Stimulated activated naive CD8-positive, alpha-beta T cell treated with anti-CD3 and anti-CD28 coated beads, Interleukin-15, Interleukin-2, amounts not matched to agents 100 ng/mL and 50 ng/mL, for 24 hours (primary cell): ENCODE results near the gene CHPF2.

Experiments
- H3K27ac Mint-ChIP-seq: one replicate; pipeline ENCODE4 v1.8.0; 2021; ENCODE audit warnings: mild to moderate bottlenecking, mixed read lengths
- H3K27me3 Mint-ChIP-seq: one replicate; pipeline ENCODE4 v1.8.0; 2021; ENCODE audit warnings: mixed read lengths
- H3K36me3 Mint-ChIP-seq: one replicate; pipeline ENCODE4 v1.8.0; 2021; ENCODE audit warnings: low read depth, mixed read lengths
- H3K4me1 Mint-ChIP-seq: one replicate; pipeline ENCODE4 v1.8.0; 2021; ENCODE audit warnings: low read depth, mixed read lengths
- H3K4me3 Mint-ChIP-seq: one replicate; pipeline ENCODE4 v1.8.0; 2021; ENCODE audit warnings: mild to moderate bottlenecking, mixed read lengths
- H3K9me3 Mint-ChIP-seq: one replicate; pipeline ENCODE4 v1.8.0; 2021; ENCODE audit warnings: mixed read lengths

Gene CHPF2

DNA sequence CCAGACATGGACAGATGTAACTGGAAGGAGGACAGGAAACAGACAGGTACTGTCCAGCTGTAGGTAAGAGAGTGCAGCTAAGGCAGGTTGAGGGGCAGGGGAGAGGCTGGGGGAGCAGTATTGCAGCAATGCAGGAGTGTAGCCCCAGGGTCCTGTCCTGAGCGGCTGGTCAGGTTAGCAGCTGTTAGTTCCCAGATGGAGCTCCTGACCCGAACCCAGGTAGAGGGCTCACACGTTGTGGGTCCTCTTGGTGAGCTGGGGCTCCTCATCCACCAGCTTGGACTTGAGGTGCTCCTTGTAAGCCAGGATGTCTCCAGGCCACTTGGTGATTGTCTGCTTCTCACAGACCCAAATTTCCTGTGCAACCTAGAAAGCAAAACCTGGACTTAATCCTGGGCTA is 18.5 kb upstream of the CHPF2 start:
- Mint-ChIP-seq H3K9me3 (no peaks in the 10 kb centered on the region), H3K36me3 (peaks cover 67% of the 10 kb centered on the region), H3K27ac (no peak overlapping the region), H3K4me1 (no peaks in the 10 kb centered on the region), H3K27me3 (no peaks in the 10 kb centered on the region), H3K4me3 (no peak overlapping the region)

DNA sequence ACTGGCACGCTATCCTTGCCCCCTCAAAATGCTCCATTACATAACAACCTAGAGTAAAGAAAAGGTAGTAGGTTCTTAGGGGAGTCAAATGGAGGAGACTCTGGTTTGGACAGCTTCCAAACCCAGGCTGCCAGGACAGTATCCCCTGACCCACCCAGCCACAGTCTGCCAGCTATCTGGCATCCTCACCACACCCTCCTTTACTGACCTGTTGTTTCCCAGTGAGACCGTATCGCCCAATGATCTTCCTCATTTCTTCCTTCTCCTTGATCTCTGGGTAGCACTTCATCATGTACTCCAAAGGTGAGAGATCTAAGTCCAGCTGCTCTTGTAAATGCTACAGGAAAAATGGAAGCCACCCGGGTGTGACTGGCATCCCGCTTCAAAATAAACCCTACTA is 16.9 kb upstream of the CHPF2 start:
- no peaks in the 10 kb centered on the region for H3K9me3 Mint-ChIP-seq
- H3K4me3 Mint-ChIP-seq = no peak overlapping the region
- no peak overlapping the region for H3K27ac Mint-ChIP-seq
- H3K4me1 Mint-ChIP-seq = no peaks in the 10 kb centered on the region
- H3K27me3 Mint-ChIP-seq = no peaks in the 10 kb centered on the region
- H3K36me3 Mint-ChIP-seq = peaks cover 77% of the 10 kb centered on the region

DNA sequence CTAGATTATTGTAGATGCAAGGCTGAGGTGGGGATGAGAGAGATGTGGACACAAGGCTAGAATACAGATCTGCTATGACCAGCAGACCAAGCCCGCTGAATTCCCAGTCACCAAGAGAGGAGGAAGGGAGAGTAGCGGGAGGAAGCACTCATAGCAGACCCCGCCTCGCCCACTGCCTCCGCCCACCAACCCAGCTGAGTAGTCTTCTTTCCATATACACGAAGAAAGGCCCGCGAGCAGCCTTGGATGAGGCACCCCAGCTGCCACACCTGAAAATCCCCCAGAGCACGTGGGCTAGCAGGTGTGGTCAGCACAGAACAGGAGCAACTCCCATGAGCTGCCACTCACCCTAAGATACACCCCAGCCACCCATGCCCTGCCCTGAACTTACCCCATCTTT is 14.1 kb upstream of the CHPF2 start:
- H3K4me1 Mint-ChIP-seq = no peaks in the 10 kb centered on the region
- H3K9me3 Mint-ChIP-seq = no peaks in the 10 kb centered on the region
- no peak overlapping the region for H3K27ac Mint-ChIP-seq
- H3K4me3 Mint-ChIP-seq = no peak overlapping the region
- no peaks in the 10 kb centered on the region for H3K27me3 Mint-ChIP-seq
- H3K36me3 Mint-ChIP-seq = peaks cover 84% of the 10 kb centered on the region

DNA sequence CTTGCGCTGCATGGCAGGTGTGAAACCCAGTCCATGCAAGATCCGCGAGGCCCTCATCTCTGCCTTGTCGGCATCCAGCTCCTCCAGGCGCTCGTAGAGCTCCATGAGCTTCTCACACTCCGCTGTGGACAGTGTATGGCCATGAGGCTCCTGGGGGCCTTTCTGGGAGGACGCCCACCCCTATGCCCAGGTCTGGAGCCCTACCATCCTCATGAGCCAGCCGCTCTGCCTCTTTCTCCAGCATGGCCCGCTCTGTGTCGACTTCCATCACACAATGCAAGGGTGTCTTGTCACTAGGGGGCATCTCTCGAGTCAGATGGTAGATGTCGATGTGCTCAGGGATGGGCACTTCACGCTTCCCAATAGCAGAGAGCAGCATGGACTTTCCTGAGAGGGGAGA is 8.6 kb upstream of the CHPF2 start:
- Mint-ChIP-seq H3K27me3 (no peaks in the 10 kb centered on the region), H3K4me3 (no peak overlapping the region), H3K36me3 (peaks cover 64% of the 10 kb centered on the region), H3K9me3 (no peaks in the 10 kb centered on the region), H3K4me1 (peaks cover 34% of the 10 kb centered on the region), H3K27ac (no peak overlapping the region)

DNA sequence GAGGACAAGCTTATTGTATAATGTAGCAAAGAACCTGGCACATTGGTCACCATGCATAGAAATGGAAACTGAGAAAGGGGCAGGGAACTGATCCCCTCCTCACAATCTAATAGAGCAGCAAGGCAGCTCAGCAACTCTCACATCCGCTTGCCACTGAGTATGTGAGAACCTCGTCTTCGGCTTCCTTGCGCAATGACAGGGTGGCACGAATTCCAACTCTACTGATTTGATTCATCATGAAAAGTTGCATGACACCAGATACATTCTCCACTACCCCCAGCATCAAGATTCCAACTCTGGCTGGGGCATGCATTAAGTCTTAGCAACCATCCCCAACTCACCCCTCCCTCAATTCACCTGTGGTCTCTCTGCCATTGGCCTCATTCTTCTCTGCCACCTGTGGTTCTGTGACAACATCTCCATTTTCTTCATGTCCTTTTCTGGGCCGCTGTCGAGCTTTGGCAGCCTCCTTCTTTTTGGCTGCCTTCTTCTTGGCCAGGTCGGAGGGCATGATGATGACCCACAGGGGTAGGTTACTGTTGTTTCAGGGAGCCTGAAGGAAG is 6.3 kb upstream of the CHPF2 start:
- no peaks in the 10 kb centered on the region for H3K9me3 Mint-ChIP-seq
- no peaks in the 10 kb centered on the region for H3K27me3 Mint-ChIP-seq
- peak overlapping the region; percentile 98 for H3K27ac Mint-ChIP-seq
- H3K4me3 Mint-ChIP-seq = peak overlapping the region; percentile 99
- H3K36me3 Mint-ChIP-seq = peaks cover 47% of the 10 kb centered on the region
- H3K4me1 Mint-ChIP-seq = peaks cover 34% of the 10 kb centered on the region

DNA sequence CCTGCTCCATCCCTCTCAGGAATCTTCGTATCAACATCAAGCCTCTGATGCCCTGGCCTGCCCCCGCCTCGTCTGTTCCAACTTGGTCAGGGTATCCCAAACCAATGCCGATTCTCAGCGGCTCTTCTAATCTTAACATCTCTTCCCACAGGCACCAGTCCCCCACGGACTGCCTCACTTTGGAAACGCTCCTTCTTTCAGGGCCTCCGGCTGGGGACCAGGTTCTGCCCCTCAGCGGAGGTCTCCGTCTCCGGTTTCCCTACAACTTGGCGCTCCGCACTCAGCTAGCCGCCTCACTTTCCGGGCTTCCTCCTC is 5.8 kb upstream of the CHPF2 start:
- Mint-ChIP-seq H3K27me3 (no peaks in the 10 kb centered on the region), H3K9me3 (no peaks in the 10 kb centered on the region), H3K4me3 (peak overlapping the region; percentile 99), H3K27ac (peak overlapping the region; percentile 98), H3K4me1 (peaks cover 38% of the 10 kb centered on the region), H3K36me3 (peaks cover 44% of the 10 kb centered on the region)

DNA sequence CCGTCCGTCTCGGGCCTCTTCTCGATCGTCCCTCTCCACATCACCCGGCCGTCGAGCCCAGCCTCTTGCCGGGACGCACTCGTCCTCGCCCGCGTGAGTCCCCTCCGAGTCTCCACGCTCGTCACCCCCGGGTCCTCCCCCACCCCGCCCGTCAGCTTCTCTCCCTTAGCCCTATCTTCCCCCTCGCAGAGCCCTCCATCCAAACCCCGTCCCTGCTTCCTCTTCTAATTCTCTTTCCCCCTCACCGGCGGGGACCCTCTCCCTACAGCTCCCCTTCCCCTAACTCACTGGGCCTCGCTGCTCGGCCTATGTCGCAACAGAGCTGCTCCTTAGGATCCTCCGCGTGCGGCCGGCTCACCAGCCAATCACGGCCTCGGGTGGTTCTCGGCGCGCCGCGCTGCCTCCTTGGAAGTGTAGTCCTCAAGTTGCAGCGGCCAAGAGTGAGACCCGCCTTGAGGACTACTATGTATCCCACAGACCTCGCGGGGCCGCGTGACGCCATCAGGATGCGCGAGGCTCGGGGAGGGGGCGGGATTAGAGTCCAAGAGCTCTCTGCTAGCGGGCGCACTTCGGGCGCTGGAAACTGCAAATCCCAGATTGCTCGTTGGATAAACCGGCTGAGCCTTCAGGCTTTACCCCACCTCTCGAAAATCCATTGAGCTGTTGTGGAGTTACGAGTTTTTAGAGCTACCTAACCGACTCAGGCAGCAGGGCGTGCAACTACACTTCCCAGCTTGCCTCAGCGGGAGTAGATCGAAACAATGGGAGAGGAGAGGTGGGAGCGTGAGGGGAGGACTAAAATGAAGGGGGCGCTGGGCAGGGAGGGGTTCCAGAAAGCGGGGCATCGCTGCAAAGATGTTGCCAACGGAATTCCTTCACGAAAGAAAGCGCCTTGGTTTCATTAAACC is 5.2 kb upstream of the CHPF2 start, which contains the start of gene ABCF2:
Gene ABCF2, minus strand, starts transcription at position 331 of the 908 bp plus-strand sequence. CDS start 747 bp downstream, outside the sequence.
- H3K27me3 Mint-ChIP-seq = no peaks in the 10 kb centered on the region
- peaks cover 45% of the 10 kb centered on the region for H3K4me1 Mint-ChIP-seq
- no peaks in the 10 kb centered on the region for H3K9me3 Mint-ChIP-seq
- H3K27ac Mint-ChIP-seq = peak within 1 kb of the TSS; percentile 98
- H3K36me3 Mint-ChIP-seq = peaks cover 39% of the 10 kb centered on the region
- H3K4me3 Mint-ChIP-seq = peak within 1 kb of the TSS; percentile 99

DNA sequence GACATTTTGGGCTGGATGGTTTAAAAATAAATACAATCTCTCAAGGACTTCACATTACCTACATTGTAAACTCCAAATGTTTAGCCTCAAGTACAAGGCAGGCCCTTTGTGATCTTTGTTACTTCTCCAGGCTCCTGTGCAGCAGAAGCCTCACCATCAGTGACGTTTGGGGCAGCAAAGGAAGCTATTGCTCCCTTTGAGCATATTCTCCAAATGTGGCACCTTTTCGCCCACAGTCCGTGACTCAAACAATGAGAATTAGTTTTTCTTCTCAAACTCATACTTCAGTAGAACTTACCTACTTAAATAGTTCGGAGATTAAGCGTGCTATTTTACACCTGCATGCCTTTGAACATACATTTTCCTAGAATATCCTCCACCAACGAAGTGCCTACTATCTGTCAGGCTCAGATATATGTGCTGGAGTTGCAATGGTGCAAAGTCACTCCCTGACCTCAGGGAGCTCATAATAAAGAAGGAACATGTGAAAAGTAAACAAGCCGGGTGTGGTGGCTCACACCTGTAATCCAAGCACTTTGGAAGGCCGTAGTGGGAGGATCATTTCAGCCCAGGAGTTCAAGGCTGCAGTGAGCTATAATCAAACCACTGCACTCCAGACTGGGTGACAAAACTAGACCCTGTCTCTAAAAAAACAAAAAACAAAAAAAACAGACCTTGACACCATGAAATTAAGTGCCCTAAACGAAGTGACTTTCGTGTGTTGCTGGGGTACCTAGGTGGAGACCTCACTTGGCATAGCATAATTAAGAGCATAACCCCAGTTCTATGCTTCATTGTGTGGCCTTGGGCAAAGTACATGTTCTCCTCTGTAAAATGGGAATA is 4.0 kb upstream of the CHPF2 start:
- Mint-ChIP-seq H3K27me3 (no peaks in the 10 kb centered on the region), H3K9me3 (no peaks in the 10 kb centered on the region), H3K36me3 (peaks cover 31% of the 10 kb centered on the region), H3K4me1 (peaks cover 46% of the 10 kb centered on the region), H3K4me3 (peak overlapping the region; percentile 99), H3K27ac (peak overlapping the region; percentile 98)

DNA sequence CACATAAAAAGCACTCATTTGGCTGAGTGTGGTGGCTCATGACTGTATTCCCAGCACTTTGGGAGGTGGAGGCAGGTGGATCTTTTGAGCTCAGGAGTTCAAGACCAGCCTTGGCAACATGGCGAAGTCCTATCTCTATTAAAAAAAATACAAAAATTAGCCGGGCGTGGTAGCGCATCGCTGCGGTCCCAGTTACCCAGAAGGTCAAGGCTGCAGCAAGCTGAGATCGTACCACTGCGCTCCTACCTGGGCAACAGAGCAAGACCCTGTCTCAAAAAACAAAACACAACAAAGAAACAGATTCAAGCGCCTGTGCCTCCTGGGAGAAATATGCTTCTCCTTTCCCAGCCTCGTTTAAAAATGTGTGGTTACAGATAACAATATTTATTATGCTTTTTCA is 3.0 kb upstream of the CHPF2 start:
- Mint-ChIP-seq H3K27me3 (no peaks in the 10 kb centered on the region), H3K4me1 (peaks cover 55% of the 10 kb centered on the region), H3K9me3 (no peaks in the 10 kb centered on the region), H3K4me3 (no peak overlapping the region), H3K36me3 (peaks cover 31% of the 10 kb centered on the region), H3K27ac (no peak overlapping the region)

DNA sequence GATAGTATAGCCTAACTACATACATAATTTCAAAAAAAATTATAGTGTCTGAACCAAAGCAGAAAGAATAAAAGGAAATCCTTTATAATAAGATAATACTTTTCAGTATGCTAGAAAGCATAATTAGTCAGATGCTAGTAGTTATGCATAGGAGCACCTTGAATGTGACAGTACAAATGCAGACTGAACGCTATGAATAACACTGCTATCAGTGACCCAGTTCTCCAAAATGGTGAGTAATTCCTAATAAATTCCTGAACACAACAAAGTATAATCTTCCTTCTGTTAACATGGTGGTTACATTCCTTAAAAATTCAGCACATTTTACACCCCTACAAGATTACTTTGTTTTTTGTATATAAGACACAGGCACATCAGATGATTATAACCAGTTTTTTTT is 1.2 kb upstream of the CHPF2 start:
- H3K9me3 Mint-ChIP-seq = no peaks in the 10 kb centered on the region
- H3K4me1 Mint-ChIP-seq = peaks cover 55% of the 10 kb centered on the region
- H3K27ac Mint-ChIP-seq = no peak overlapping the region
- H3K27me3 Mint-ChIP-seq = no peaks in the 10 kb centered on the region
- peaks cover 25% of the 10 kb centered on the region for H3K36me3 Mint-ChIP-seq
- peak overlapping the region; percentile 97 for H3K4me3 Mint-ChIP-seq

DNA sequence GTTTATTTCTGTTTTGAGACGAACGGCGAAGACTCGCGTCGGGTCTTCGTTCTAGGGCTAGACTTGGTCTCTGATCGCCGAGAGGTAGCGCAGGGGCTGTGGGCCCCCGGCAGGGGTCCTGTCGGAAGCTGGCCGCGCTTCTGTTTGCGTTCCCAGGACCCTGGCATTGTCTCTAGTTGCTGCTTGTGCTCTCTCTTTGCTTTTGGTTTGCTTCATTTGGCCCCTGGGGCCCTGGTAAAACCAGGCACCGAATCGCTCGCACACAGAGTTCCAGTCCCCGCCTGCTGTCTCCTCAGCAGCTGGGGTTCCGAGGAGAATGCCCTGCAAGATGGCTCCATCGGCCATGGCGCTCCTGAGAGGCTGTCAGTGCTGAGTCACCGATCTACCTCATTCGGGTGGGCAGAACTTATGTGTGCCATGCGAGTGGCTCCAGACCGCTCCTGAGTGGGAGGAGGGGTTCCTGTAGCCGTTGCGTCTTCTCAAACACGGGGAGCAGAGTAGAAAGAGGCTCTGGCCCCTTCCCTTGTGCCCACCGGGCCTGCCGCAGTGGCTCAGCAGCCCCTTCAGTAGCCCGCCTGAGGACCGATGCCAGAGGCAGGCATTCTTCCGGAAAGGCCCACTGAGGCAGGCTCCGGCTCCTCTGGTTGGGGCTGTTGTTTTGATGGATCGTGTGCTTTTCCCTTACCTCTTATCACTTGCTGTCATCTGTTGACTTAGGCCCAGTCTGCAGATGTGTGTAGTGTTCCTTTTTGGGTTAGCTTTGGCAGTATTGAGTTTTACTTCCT is 826 bp downstream of the CHPF2 start:
- Mint-ChIP-seq H3K4me3 (peak overlapping the region; percentile 97), H3K27ac (peak overlapping the region; percentile 96), H3K27me3 (no peaks in the 10 kb centered on the region), H3K9me3 (no peaks in the 10 kb centered on the region), H3K4me1 (peaks cover 36% of the 10 kb centered on the region), H3K36me3 (peaks cover 29% of the 10 kb centered on the region)

DNA sequence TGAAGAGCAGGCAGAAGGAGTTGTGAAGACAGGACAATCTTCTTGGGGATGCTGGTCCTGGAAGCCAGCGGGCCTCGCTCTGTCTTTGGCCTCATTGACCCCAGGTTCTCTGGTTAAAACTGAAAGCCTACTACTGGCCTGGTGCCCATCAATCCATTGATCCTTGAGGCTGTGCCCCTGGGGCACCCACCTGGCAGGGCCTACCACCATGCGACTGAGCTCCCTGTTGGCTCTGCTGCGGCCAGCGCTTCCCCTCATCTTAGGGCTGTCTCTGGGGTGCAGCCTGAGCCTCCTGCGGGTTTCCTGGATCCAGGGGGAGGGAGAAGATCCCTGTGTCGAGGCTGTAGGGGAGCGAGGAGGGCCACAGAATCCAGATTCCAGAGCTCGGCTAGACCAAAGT is 1.5 kb downstream of the CHPF2 start:
- Mint-ChIP-seq H3K36me3 (peaks cover 30% of the 10 kb centered on the region), H3K4me3 (peak overlapping the region; percentile 97), H3K27ac (peak overlapping the region; percentile 96), H3K9me3 (no peaks in the 10 kb centered on the region), H3K4me1 (peaks cover 33% of the 10 kb centered on the region), H3K27me3 (no peaks in the 10 kb centered on the region)

DNA sequence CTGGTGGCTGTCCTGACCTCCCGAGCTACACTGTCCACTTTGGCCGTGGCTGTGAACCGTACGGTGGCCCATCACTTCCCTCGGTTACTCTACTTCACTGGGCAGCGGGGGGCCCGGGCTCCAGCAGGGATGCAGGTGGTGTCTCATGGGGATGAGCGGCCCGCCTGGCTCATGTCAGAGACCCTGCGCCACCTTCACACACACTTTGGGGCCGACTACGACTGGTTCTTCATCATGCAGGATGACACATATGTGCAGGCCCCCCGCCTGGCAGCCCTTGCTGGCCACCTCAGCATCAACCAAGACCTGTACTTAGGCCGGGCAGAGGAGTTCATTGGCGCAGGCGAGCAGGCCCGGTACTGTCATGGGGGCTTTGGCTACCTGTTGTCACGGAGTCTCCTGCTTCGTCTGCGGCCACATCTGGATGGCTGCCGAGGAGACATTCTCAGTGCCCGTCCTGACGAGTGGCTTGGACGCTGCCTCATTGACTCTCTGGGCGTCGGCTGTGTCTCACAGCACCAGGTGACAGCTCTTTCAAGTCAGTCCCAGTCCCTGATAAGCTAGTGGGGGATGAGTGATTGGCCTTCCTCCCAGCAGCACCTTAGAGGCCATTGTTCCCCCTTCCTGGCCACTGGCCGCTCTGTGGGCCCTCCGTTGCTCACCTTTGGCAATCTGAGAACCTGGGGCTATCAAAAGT is 3.0 kb downstream of the CHPF2 start:
- H3K36me3 Mint-ChIP-seq = peaks cover 34% of the 10 kb centered on the region
- H3K4me1 Mint-ChIP-seq = peaks cover 33% of the 10 kb centered on the region
- H3K27ac Mint-ChIP-seq = no peak overlapping the region
- no peaks in the 10 kb centered on the region for H3K9me3 Mint-ChIP-seq
- H3K4me3 Mint-ChIP-seq = peak overlapping the region; percentile 17
- no peaks in the 10 kb centered on the region for H3K27me3 Mint-ChIP-seq

DNA sequence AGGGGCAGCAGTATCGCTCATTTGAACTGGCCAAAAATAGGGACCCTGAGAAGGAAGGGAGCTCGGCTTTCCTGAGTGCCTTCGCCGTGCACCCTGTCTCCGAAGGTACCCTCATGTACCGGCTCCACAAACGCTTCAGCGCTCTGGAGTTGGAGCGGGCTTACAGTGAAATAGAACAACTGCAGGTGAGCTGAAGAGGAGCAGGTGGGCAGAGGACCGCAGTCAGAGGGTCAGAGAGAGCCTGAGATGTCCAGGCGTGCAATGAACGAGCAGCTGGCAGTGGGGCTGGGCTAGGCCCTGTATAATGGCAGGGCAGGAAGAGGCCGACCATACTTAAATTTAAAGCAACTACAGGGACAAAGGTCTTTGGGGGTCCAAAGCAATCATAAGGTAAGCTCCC is 4.1 kb downstream of the CHPF2 start:
- Mint-ChIP-seq H3K27me3 (no peaks in the 10 kb centered on the region), H3K27ac (no peak overlapping the region), H3K9me3 (no peaks in the 10 kb centered on the region), H3K4me1 (peaks cover 30% of the 10 kb centered on the region), H3K36me3 (peaks cover 34% of the 10 kb centered on the region), H3K4me3 (no peak overlapping the region)
